Panc1 (cell line): ENCODE measurements around the gene SNCG. TPM values are rescaled to one million over a fixed set of nuclear protein-coding genes. Genes with fewer than 3 reads are reported as not detected.

Source experiments
- ATAC-seq: fragments of 200-7000 bp; cut with Tn5 transposase; 2 replicates; pipeline ENCODE4 v1.9.1; 2020; ENCODE audit warnings: mild to moderate bottlenecking, moderate library complexity
- BruUV-seq: library from RNA; stranded (reverse); fragments of 400-500 nt; replicated peaks from 2 replicates; lab custom pipeline; 2021; lab: Mats Ljungman, UMichigan
- CTCF ChIA-PET: fragments of 300-600 bp; sonication (Branson Sonifier 250); formaldehyde crosslinking; loops from one replicate; lab custom pipeline; 2022; ENCODE audit warnings: antibody characterized with exemption; lab: Charles Lee
- POLR2A ChIA-PET: fragments of 300-600 bp; sonication (Branson Sonifier 250); formaldehyde crosslinking; loops from one replicate; lab custom pipeline; 2022; ENCODE audit warnings: antibody characterized with exemption; lab: Charles Lee
- DNase-seq: peaks from one replicate; pipeline ENCODE4 v3.0.0-alpha.2; 2010; ENCODE audit warnings: low read depth, low spot score
- H3K27ac ChIP-seq: 2 replicates; pipeline ENCODE4 v1.5.1; 2011; ENCODE audit warnings: mild to moderate bottlenecking, low read length, inconsistent platforms
- H3K27me3 ChIP-seq: fragments of 200-500 bp; sonication (Bioruptor generic); 2 replicates; pipeline ENCODE4 v1.6.0; 2014; ENCODE audit warnings: low read length, inconsistent platforms; ENCODE audit not compliant: control insufficient read depth, insufficient read depth
- H3K36me3 ChIP-seq: fragments of 200-500 bp; sonication (Bioruptor generic); 2 replicates; pipeline ENCODE4 v1.5.1; 2014; ENCODE audit warnings: inconsistent platforms, mild to moderate bottlenecking, low read length, moderate library complexity; ENCODE audit not compliant: control insufficient read depth, insufficient read depth
- H3K4me1 ChIP-seq: 2 replicates; pipeline ENCODE4 v1.5.1; 2011; ENCODE audit warnings: inconsistent platforms, mild to moderate bottlenecking, low read length, moderate library complexity; ENCODE audit not compliant: control insufficient read depth, insufficient read depth
- H3K4me3 ChIP-seq, 2 experiments: 2 replicates each; pipeline ENCODE4 v1.5.1; 2011 to 2012; ENCODE audit warnings: low read depth in 2 of 2, low read length in 2 of 2, mild to moderate bottlenecking in 2 of 2, inconsistent platforms in 1 of 2, moderate library complexity in 1 of 2
- H3K9me3 ChIP-seq: fragments of 200-500 bp; sonication (Bioruptor generic); 2 replicates; pipeline ENCODE4 v1.5.1; 2014; ENCODE audit warnings: low read depth, mild to moderate bottlenecking, inconsistent platforms, low read length, moderate library complexity; ENCODE audit not compliant: control insufficient read depth, insufficient read depth
- CTCF ChIP-seq: fragments of 450-650 bp; IDR thresholded peaks from 2 replicates; pipeline ENCODE4 v1.5.1; 2017; ENCODE audit warnings: mild to moderate bottlenecking
- POLR2AphosphoS5 ChIP-seq: IDR thresholded peaks from 2 replicates; pipeline ENCODE4 v1.6.1; 2012; ENCODE audit warnings: mild to moderate bottlenecking, low read depth, low read length, moderate library complexity
- REST ChIP-seq, 2 experiments: IDR thresholded peaks; 2 replicates each; pipeline ENCODE4 v1.6.1; 2011 to 2012; ENCODE audit warnings: low read depth in 2 of 2, control low read depth in 1 of 2, low read length in 1 of 2, mild to moderate bottlenecking in 1 of 2, moderate library complexity in 1 of 2; ENCODE audit not compliant: insufficient read depth in 1 of 2
- SIN3A ChIP-seq: IDR thresholded peaks from 2 replicates; pipeline ENCODE4 v1.6.1; 2012; ENCODE audit warnings: low read depth, mild to moderate bottlenecking, low read length, moderate library complexity, borderline replicate concordance; ENCODE audit not compliant: insufficient read depth
- TCF7L2 ChIP-seq: IDR thresholded peaks from 2 replicates; pipeline ENCODE4 v1.6.1; 2011; ENCODE audit warnings: mild to moderate bottlenecking, low read depth, low read length, inconsistent platforms
- in situ Hi-C: cut with HindIII; loops from 2 replicates; pipeline ENCODE4 v1.10.0; 2016; ENCODE audit warnings: low sequenced_read_pairs, low pct_unique_long_range_greater_than_20kb
- intact Hi-C: fragments of 100-400 bp; cut with micrococcal nuclease; formaldehyde crosslinking; loops from one replicate; pipeline ENCODE4 v1.10.0; 2022; ENCODE audit not compliant: unreplicated experiment
- total RNA-seq: library from RNA; stranded (reverse); gene quantifications from one replicate; pipeline ENCODE4 v1.2.1, GENCODE V29; 2021; ENCODE audit not compliant: unreplicated experiment

Gene SNCG
- total RNA-seq, 1 experiment from 2014 or later = 5.2 TPM

DNA sequence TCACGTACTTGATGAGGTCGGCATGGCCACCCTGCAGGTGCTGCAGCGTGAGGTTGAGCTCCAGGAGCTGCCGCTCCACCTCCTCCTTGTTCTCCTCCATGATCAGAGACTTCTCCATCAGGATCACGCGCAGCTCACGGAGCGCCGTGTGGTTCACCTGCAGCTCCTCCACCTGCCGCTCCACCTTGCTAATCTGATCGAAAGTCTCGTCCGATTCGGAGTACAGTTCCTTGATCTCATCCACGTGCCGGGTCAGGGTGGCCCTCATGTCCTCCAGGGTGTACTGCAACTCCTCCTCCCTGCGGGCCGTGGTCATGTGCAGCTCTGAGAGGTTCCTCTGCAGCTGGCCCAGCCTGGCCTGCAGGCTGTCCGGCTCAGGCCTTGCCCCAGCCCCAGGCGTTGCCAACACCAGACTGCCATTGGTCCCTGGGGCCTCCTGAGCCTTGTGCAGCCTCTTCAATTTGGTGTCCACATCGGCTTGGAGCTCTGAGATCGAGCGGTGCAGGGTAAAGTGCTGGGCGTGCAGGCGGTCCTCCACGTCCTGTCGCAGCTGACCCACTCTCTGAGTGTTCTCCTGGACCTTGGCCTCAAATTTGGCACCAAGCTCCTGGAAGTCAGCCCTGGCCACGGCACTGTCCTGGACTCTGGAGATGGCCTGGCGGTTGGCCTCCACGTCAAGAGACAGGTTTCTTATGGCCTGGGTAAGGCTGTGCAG is 14.9 kb upstream of the SNCG start:
- intact Hi-C loops (no loop called here), in situ Hi-C loops (no loop called here)
- DNase-seq = no peak
- H3K4me1 ChIP-seq = no peaks in the 10 kb centered on the region
- POLR2A ChIA-PET = no interaction called here
- TF ChIP-seq SIN3A = no peak
- TF ChIP-seq POLR2AphosphoS5 = no peak
- TF ChIP-seq TCF7L2 = no peak
- TF ChIP-seq CTCF = no peak
- no peak for TF ChIP-seq REST (IDR thresholded peaks at IDR 0.05; ENCODE audit: insufficient read depth in 1 of 2, low read depth in 2 of 2, low read length in 1 of 2)
- no peaks in the 10 kb centered on the region for H3K9me3 ChIP-seq
- BruUV-seq = no TSS peak
- no peak overlapping the region for H3K4me3 ChIP-seq
- no peaks in the 10 kb centered on the region for H3K27me3 ChIP-seq
- no peaks in the 10 kb centered on the region for H3K36me3 ChIP-seq
- H3K27ac ChIP-seq = no peak overlapping the region
- ATAC-seq = no peak
- CTCF ChIA-PET = interaction anchor here (2.0 kb wide), 1 partner anchor 17 kb away, joined by 7 read pairs; no protein-coding TSS in a partner anchor

GRCh38 chr10:86944031-86944419 is 14.4 kb upstream of the SNCG start:
- Histone ChIP-seq H3K27me3 (no peaks in the 10 kb centered on the region), H3K4me1 (no peaks in the 10 kb centered on the region), H3K36me3 (no peaks in the 10 kb centered on the region), H3K9me3 (no peaks in the 10 kb centered on the region), H3K4me3 (no peak overlapping the region), H3K27ac (no peak overlapping the region)
- CTCF ChIA-PET = interaction anchor here (2.0 kb wide), 1 partner anchor 16 kb away, joined by 7 read pairs; no protein-coding TSS in a partner anchor
- TF ChIP-seq CTCF (no peak), POLR2AphosphoS5 (no peak), REST (IDR thresholded peaks at IDR 0.05; ENCODE audit: insufficient read depth in 1 of 2, low read depth in 2 of 2, low read length in 1 of 2) (no peak)
- DNase-seq (no peak), ATAC-seq (no peak)
- no TSS peak for BruUV-seq
- intact Hi-C loops (no loop called here), in situ Hi-C loops (no loop called here)
- POLR2A ChIA-PET = no interaction called here
